ENCODE results near the gene WFIKKN1. TPM values are rescaled to one million over a fixed set of nuclear protein-coding genes. Genes with fewer than 3 reads are reported as not detected.

Gene WFIKKN1
- total and polyA plus RNA-seq, 2 experiments from 2014 or later: 3.5 to 6.8 TPM

DNA sequence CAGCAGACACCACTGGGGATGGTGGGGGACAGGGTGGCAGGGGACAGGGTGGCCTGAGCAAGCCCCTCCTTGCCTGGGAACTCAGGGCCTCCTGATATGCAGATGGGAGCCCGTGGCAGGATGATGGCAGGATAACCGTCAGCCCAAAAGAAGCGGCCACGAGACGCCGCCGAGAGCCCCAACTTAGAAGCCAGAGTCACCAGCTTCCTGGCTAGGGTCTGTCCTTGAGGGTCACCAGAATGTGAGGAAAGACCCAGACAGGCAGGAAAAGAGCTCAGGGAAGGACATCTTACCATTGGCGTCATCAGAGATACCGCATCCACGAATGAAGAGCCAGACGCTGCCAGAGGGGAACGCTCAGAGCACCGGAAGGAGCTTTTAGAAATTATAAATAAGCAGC lies 21.5 kb upstream of the WFIKKN1 start:
- no peaks in the 10 kb centered on the region for H3K9me2 ChIP-seq (ENCODE audit: insufficient read depth)
- H3K4me2 ChIP-seq: no peak overlapping the region
- H3K27me3 ChIP-seq (ENCODE audit: insufficient read depth): no peaks in the 10 kb centered on the region
- no peak overlapping the region for H3K4me3 Mint-ChIP-seq
- H3K4me1 ChIP-seq (ENCODE audit: insufficient read depth): no peaks in the 10 kb centered on the region
- TF ChIP-seq EZH2phosphoT487 (IDR thresholded peaks at IDR 0.05; ENCODE audit: unreplicated experiment): no peak
- no peak for TF ChIP-seq ZNF331 (CRISPR knock-in tag; IDR thresholded peaks at IDR 0.05; ENCODE audit: low read depth)
- TF ChIP-seq EZH2 (IDR thresholded peaks at IDR 0.05; ENCODE audit: low read depth, unreplicated experiment): no peak
- no peak for TF ChIP-seq ZNF114 (CRISPR knock-in tag; IDR thresholded peaks at IDR 0.05)
- no peak for TF ChIP-seq NANOG (IDR thresholded peaks at IDR 0.05; ENCODE audit: borderline replicate concordance)
- H3K4me3 ChIP-seq: no peak overlapping the region
- peaks cover 4% of the 10 kb centered on the region; the same call in 1 of the 2 replicates for H4K20me1 ChIP-seq (replicated peaks; ENCODE audit: insufficient read depth)
- H3K79me2 ChIP-seq (replicated peaks; ENCODE audit: insufficient read depth): peaks cover 9% of the 10 kb centered on the region
- no peak overlapping the region for H3K27ac Mint-ChIP-seq
- H3K9me3 Mint-ChIP-seq: peaks cover 28% of the 10 kb centered on the region
- no peak overlapping the region for H2AFZ ChIP-seq
- ATAC-seq (no peak), DNase-seq (ENCODE audit: low spot score) (no peak)
- no peaks in the 10 kb centered on the region for H3K36me3 ChIP-seq (ENCODE audit: insufficient read depth)
- peaks cover 22% of the 10 kb centered on the region for H3K36me3 Mint-ChIP-seq (ENCODE audit: low read depth)
- H3K27ac ChIP-seq (ENCODE audit: low read depth): no peak overlapping the region
- peaks cover 9% of the 10 kb centered on the region for H3K4me1 Mint-ChIP-seq
- peaks cover 16% of the 10 kb centered on the region for H3K27me3 Mint-ChIP-seq (ENCODE audit: insufficient read depth, low read depth, poor library complexity)
- peaks cover 4% of the 10 kb centered on the region for H3F3A ChIP-seq (replicated peaks; ENCODE audit: low read depth)

GRCh38 chr16:609984-610383 lies 20.8 kb upstream of the WFIKKN1 start:
- H3K27ac Mint-ChIP-seq: no peak overlapping the region
- Histone ChIP-seq H3K27ac (ENCODE audit: low read depth) (no peak overlapping the region), H2AFZ (no peak overlapping the region), H3K36me3 (ENCODE audit: insufficient read depth) (no peaks in the 10 kb centered on the region), H3K27me3 (ENCODE audit: insufficient read depth) (no peaks in the 10 kb centered on the region), H4K20me1 (replicated peaks; ENCODE audit: insufficient read depth) (peaks cover 4% of the 10 kb centered on the region), H3K4me1 (ENCODE audit: insufficient read depth) (no peaks in the 10 kb centered on the region), H3K4me3 (no peak overlapping the region), H3K9me2 (ENCODE audit: insufficient read depth) (no peaks in the 10 kb centered on the region), H3F3A (replicated peaks; ENCODE audit: low read depth) (peaks cover 4% of the 10 kb centered on the region), H3K79me2 (replicated peaks; ENCODE audit: insufficient read depth) (peaks cover 2% of the 10 kb centered on the region; the same call in 1 of the 2 replicates), H3K4me2 (no peak overlapping the region)
- H3K4me1 Mint-ChIP-seq: peaks cover 9% of the 10 kb centered on the region
- no peak overlapping the region for H3K4me3 Mint-ChIP-seq
- DNase-seq (ENCODE audit: low spot score) (no peak), ATAC-seq (no peak)
- H3K9me3 Mint-ChIP-seq: peaks cover 21% of the 10 kb centered on the region
- peaks cover 15% of the 10 kb centered on the region for H3K27me3 Mint-ChIP-seq (ENCODE audit: insufficient read depth, low read depth, poor library complexity)
- peaks cover 21% of the 10 kb centered on the region for H3K36me3 Mint-ChIP-seq (ENCODE audit: low read depth)
- TF ChIP-seq STAT1 (IDR thresholded peaks at IDR 0.05; ENCODE audit: unreplicated experiment) (no peak), EZH2phosphoT487 (IDR thresholded peaks at IDR 0.05; ENCODE audit: unreplicated experiment) (no peak), NANOG (IDR thresholded peaks at IDR 0.05; ENCODE audit: borderline replicate concordance) (no peak), POLR2AphosphoS5 (IDR thresholded peaks at IDR 0.05; ENCODE audit: low read depth) (no peak), CREB1 (CRISPR knock-in tag; IDR thresholded peaks at IDR 0.05; ENCODE audit: low read depth) (no peak), REST (IDR thresholded peaks at IDR 0.05; ENCODE audit: unreplicated experiment) (no peak), JUNB (IDR thresholded peaks at IDR 0.05; ENCODE audit: unreplicated experiment) (no peak), ZNF331 (CRISPR knock-in tag; IDR thresholded peaks at IDR 0.05; ENCODE audit: low read depth) (no peak)
- TF ChIP-seq, protein P1, sequence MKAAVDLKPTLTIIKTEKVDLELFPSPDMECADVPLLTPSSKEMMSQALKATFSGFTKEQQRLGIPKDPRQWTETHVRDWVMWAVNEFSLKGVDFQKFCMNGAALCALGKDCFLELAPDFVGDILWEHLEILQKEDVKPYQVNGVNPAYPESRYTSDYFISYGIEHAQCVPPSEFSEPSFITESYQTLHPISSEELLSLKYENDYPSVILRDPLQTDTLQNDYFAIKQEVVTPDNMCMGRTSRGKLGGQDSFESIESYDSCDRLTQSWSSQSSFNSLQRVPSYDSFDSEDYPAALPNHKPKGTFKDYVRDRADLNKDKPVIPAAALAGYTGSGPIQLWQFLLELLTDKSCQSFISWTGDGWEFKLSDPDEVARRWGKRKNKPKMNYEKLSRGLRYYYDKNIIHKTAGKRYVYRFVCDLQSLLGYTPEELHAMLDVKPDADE (IDR thresholded peaks at IDR 0.05): no peak
- TF ChIP-seq, protein P2, sequence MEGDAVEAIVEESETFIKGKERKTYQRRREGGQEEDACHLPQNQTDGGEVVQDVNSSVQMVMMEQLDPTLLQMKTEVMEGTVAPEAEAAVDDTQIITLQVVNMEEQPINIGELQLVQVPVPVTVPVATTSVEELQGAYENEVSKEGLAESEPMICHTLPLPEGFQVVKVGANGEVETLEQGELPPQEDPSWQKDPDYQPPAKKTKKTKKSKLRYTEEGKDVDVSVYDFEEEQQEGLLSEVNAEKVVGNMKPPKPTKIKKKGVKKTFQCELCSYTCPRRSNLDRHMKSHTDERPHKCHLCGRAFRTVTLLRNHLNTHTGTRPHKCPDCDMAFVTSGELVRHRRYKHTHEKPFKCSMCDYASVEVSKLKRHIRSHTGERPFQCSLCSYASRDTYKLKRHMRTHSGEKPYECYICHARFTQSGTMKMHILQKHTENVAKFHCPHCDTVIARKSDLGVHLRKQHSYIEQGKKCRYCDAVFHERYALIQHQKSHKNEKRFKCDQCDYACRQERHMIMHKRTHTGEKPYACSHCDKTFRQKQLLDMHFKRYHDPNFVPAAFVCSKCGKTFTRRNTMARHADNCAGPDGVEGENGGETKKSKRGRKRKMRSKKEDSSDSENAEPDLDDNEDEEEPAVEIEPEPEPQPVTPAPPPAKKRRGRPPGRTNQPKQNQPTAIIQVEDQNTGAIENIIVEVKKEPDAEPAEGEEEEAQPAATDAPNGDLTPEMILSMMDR (conservative IDR thresholded peaks at IDR 0.05; ENCODE audit: low read depth in 2 of 2): no peak

All from GM23338 (cell line).